A549 (cell line): ENCODE measurements around the gene HNRNPA1. TPM values are rescaled to one million over a fixed set of nuclear protein-coding genes. Genes with fewer than 3 reads are reported as not detected.
"Not testable (repeated sequence)": the region's sequence is repeated elsewhere in the genome, so short reads cannot be mapped to it uniquely, and the experiment has no call there.

Source experiments
- ATAC-seq, 2 experiments: fragments of 200-7000 bp in 1 of 2; fragments of >200 bp in 1 of 2; cut with Nextera tagmentation in 1 of 2; cut with Tn5 transposase in 1 of 2; 3 replicates each; pipeline versions ENCODE4 v1.8.0 to v1.9.1; 2018 to 2020; ENCODE audit warnings: mild to moderate bottlenecking in 1 of 2, moderate library complexity in 1 of 2
- CTCF ChIA-PET: fragments of 300-600 bp; sonication (Branson Sonifier 250); formaldehyde crosslinking; extraction: SDS; loops from one replicate; lab custom pipeline; 2021; ENCODE audit warnings: antibody characterized with exemption, inconsistent platforms; lab: Yijun Ruan, JAX
- POLR2A ChIA-PET: fragments of 350-600 bp; formaldehyde crosslinking; extraction: SDS; loops from one replicate; lab custom pipeline; 2021; ENCODE audit warnings: antibody characterized with exemption, inconsistent platforms; lab: Yijun Ruan, JAX
- DNase-seq, 2 experiments: peaks; one replicate each; pipeline versions ENCODE4 v3.0.0 to v3.0.0-alpha.2; 2011 to 2016; ENCODE audit warnings: low read depth in 1 of 2, low spot score in 1 of 2
- FAIRE-seq: peaks from 2 replicates; lab custom pipeline; 2011; peaks lifted over from hg19 to GRCh38; lab: Jason Lieb, UNC
- H3K27ac ChIP-seq, 2 experiments: fragments of >200 bp; sonication (Bioruptor Twin); formaldehyde crosslinking; 3 replicates each; pipeline ENCODE4 v1.5.1; 2016 to 2017
- H3K4me1 ChIP-seq: fragments of >200 bp; sonication (Bioruptor Twin); formaldehyde crosslinking; 3 replicates; pipeline ENCODE4 v1.6.1; 2016
- H3K4me2 ChIP-seq: fragments of >200 bp; sonication (Bioruptor Twin); formaldehyde crosslinking; 3 replicates; pipeline ENCODE4 v1.6.1; 2016
- H3K4me3 ChIP-seq: fragments of >200 bp; sonication (Bioruptor Twin); formaldehyde crosslinking; 3 replicates; pipeline ENCODE4 v1.5.1; 2016
- H3K9me3 ChIP-seq: fragments of >200 bp; sonication (Bioruptor Twin); formaldehyde crosslinking; 3 replicates; pipeline ENCODE4 v1.6.1; 2016
- BCL3 ChIP-seq: fragments of >200 bp; sonication (Bioruptor Twin); formaldehyde crosslinking; IDR thresholded peaks from 3 replicates; pipeline ENCODE4 v1.6.1; 2016
- BHLHE40 ChIP-seq: IDR thresholded peaks from 2 replicates; pipeline ENCODE4 v1.6.1; 2012; ENCODE audit warnings: low read depth, low read length, inconsistent platforms
- CHD2 ChIP-seq: fragments of 150-350 bp; IDR thresholded peaks from 2 replicates; pipeline ENCODE4 v1.6.1; 2014; ENCODE audit warnings: low read length; ENCODE audit not compliant: partially characterized antibody
- CHD4 ChIP-seq: fragments of 200-600 bp; sonication (generic); IDR thresholded peaks from 2 replicates; pipeline ENCODE4 v1.6.1; 2016; ENCODE audit warnings: antibody characterized with exemption, mild to moderate bottlenecking, borderline replicate concordance
- CTCF ChIP-seq: fragments of >200 bp; sonication (Bioruptor Twin); formaldehyde crosslinking; IDR thresholded peaks from 3 replicates; pipeline ENCODE4 v1.5.1; 2016
- E2F6 ChIP-seq: IDR thresholded peaks from 2 replicates; pipeline ENCODE4 v1.6.1; 2012; ENCODE audit warnings: low read depth, borderline replicate concordance
- EHMT2 ChIP-seq: fragments of 200-600 bp; sonication (generic); IDR thresholded peaks from 2 replicates; pipeline ENCODE4 v1.6.1; 2016; ENCODE audit warnings: antibody characterized with exemption, low read depth, mild to moderate bottlenecking, moderate library complexity
- EP300 ChIP-seq, 2 experiments: fragments of >200 bp; sonication (Bioruptor Twin); formaldehyde crosslinking; IDR thresholded peaks; 2 replicates in 1 of 2; 3 replicates in 1 of 2; pipeline ENCODE4 v1.6.1; 2016 to 2017
- FOSB ChIP-seq: fragments of 250-450 bp; sonication (Bioruptor Pico); IDR thresholded peaks from 2 replicates; pipeline ENCODE4 v1.5.0; 2020; ENCODE audit warnings: mild to moderate bottlenecking, moderate library complexity
- HDAC2 ChIP-seq: fragments of 200-600 bp; sonication (generic); IDR thresholded peaks from 2 replicates; pipeline ENCODE4 v1.6.1; 2016
- HEYL ChIP-seq: fragments of 250-450 bp; sonication (Bioruptor Pico); IDR thresholded peaks from 2 replicates; pipeline ENCODE4 v1.8.0; 2021; ENCODE audit warnings: mild to moderate bottlenecking, moderate library complexity
- HMGXB4 ChIP-seq: fragments of 250-450 bp; sonication (Bioruptor Pico); IDR thresholded peaks from 2 replicates; pipeline ENCODE4 v1.5.0; 2021; ENCODE audit warnings: mild to moderate bottlenecking, moderate library complexity, borderline replicate concordance
- HOXB13 ChIP-seq: fragments of 250-450 bp; sonication (Bioruptor Pico); IDR thresholded peaks from 2 replicates; pipeline ENCODE4 v1.5.0; 2020; ENCODE audit warnings: low read depth, mild to moderate bottlenecking, moderate library complexity
- KDM1A ChIP-seq: fragments of 200-600 bp; sonication (generic); IDR thresholded peaks from 2 replicates; pipeline ENCODE4 v1.6.1; 2016; ENCODE audit warnings: low read depth, mild to moderate bottlenecking
- KDM5A ChIP-seq: fragments of 200-600 bp; sonication (generic); IDR thresholded peaks from 2 replicates; pipeline ENCODE4 v1.6.1; 2016; ENCODE audit warnings: antibody characterized with exemption, mild to moderate bottlenecking
- NPAS2 ChIP-seq: fragments of 250-450 bp; sonication (Bioruptor Pico); IDR thresholded peaks from 2 replicates; pipeline ENCODE4 v1.8.0; 2022; ENCODE audit warnings: mild to moderate bottlenecking, moderate library complexity, borderline replicate concordance
- PBX3 ChIP-seq: IDR thresholded peaks from 2 replicates; pipeline ENCODE4 v1.6.1; 2012
- POLR2AphosphoS2 ChIP-seq: conservative IDR thresholded peaks from 2 replicates; pipeline ENCODE4 v1.6.1; 2012; ENCODE audit warnings: low read length, improper control_type of control experiment, inconsistent platforms
- RCOR1 ChIP-seq: fragments of 150-350 bp; IDR thresholded peaks from 2 replicates; pipeline ENCODE4 v1.6.1; 2014; ENCODE audit warnings: antibody characterized with exemption, low read length, low read depth
- SMC3 ChIP-seq: fragments of >200 bp; sonication (Bioruptor Twin); formaldehyde crosslinking; IDR thresholded peaks from 3 replicates; pipeline ENCODE4 v1.6.1; 2018; ENCODE audit warnings: inconsistent platforms
- SREBF2 ChIP-seq: fragments of 450-650 bp; IDR thresholded peaks from 2 replicates; pipeline ENCODE4 v1.6.1; 2014; ENCODE audit warnings: mild to moderate bottlenecking, moderate library complexity
- TFCP2L1 ChIP-seq: fragments of 250-450 bp; sonication (Bioruptor Pico); IDR thresholded peaks from 2 replicates; pipeline ENCODE4 v1.5.0; 2021; ENCODE audit warnings: mild to moderate bottlenecking
- TP53 ChIP-seq: fragments of 250-450 bp; sonication (Bioruptor Pico); IDR thresholded peaks from 2 replicates; pipeline ENCODE4 v1.5.0; 2021; ENCODE audit warnings: mild to moderate bottlenecking, moderate library complexity
- ZSCAN20 ChIP-seq: fragments of 250-450 bp; sonication (Bioruptor Pico); IDR thresholded peaks from 2 replicates; pipeline ENCODE4 v1.8.0; 2022; ENCODE audit warnings: mild to moderate bottlenecking, moderate library complexity
- WGBS: methylation state at CpG from one replicate; pipeline ENCODE4 v1.1.6; 2017; ENCODE audit errors: missing lambda C conversion rate; 5-methylcytosine and 5-hydroxymethylcytosine counted together
- polyA plus RNA-seq, 4 experiments: library from polyadenylated mRNA; depleted of rRNA in 3 of 4; stranded (reverse); fragments of >200 nt; fragmentation: RNase III in 1 of 4; extraction: RNeasy Plus Mini Kit Qiagen cat#74134 plus additional on column Dnase treatment in 1 of 4; gene quantifications; 2 replicates in 3 of 4; 3 replicates in 1 of 4; pipeline ENCODE4 v1.2.3, GENCODE V29; 2011 to 2017

Gene HNRNPA1
- polyA plus RNA-seq, 2 of the 4 experiments (the other 2 are of a cell fraction): 880 to 1,479 TPM

GRCh38 chr12:54280468-54281260 lies at the start of gene HNRNPA1 (continued):
- TF ChIP-seq CTCF: no peak
- no peak; the same call in 1 of the 2 replicates for TF ChIP-seq POLR2AphosphoS2
- TF ChIP-seq EHMT2: no peak
- no peak for TF ChIP-seq ZSCAN20
- TF ChIP-seq NPAS2: no peak
- TF ChIP-seq PBX3: peak; percentile 80; the same call in 1 of the 2 replicates
- TF ChIP-seq HMGXB4 (CRISPR knock-in tag): no peak
- no peak for TF ChIP-seq CHD2
- TF ChIP-seq HDAC2: no peak
- 0 out of 2 replicates have a peak, but pooled peaks have one; percentile 3 for TF ChIP-seq TFCP2L1 (CRISPR knock-in tag)
- TF ChIP-seq BHLHE40: no peak
- no peak for TF ChIP-seq SREBF2
- TF ChIP-seq FOSB (CRISPR knock-in tag): no peak
- TF ChIP-seq SMC3: no peak
- TF ChIP-seq TP53 (CRISPR knock-in tag): peak; percentile 94
- peak; percentile 98 for TF ChIP-seq BCL3
- no peak for TF ChIP-seq EP300 (IDR thresholded peaks at IDR 0.05)
- no peak for TF ChIP-seq HOXB13
- TF ChIP-seq CHD4: no peak
- no peak for TF ChIP-seq HEYL
- no peak; the same call in 1 of the 2 replicates for TF ChIP-seq E2F6
- no peak for TF ChIP-seq RCOR1
- TF ChIP-seq KDM5A: peak; percentile 44; the same call in 1 of the 2 replicates
- TF ChIP-seq KDM1A: no peak
- TF ChIP-seq, all 56 proteins: peak for 13

GRCh38 chr12:54231269-54231668 lies 49.3 kb upstream of the HNRNPA1 start:
- H3K4me1 ChIP-seq: peaks cover 22% of the 10 kb centered on the region
- 99% methylated on average over 3 of the region's 3 CpGs for WGBS
- DNase-seq, H3K4me2 ChIP-seq, H3K4me3 ChIP-seq, H3K27ac ChIP-seq, ATAC-seq, POLR2A ChIA-PET, H3K9me3 ChIP-seq, FAIRE-seq: not testable (repeated sequence)
- CTCF ChIA-PET: interaction anchor here (0.8 to 6.2 kb wide), 6 partner anchors 8 to 95 kb away, joined by 3 to 43 read pairs (median 4); no protein-coding TSS in a partner anchor
